Left lobe of liver (tissue), 2 donors: Measurements from ENCODE around the gene PRDM16. TPM values are rescaled to one million over a fixed set of nuclear protein-coding genes. Genes with fewer than 3 reads are reported as not detected.

Source experiments
- ATAC-seq: fragments of 200-7000 bp; cut with Tn5 transposase; one replicate; pipeline ENCODE4 v1.9.1; 2020; ENCODE audit warnings: mild to moderate bottlenecking, moderate library complexity
- DNase-seq: peaks from one replicate; pipeline ENCODE4 v3.0.0-alpha.2; 2020; ENCODE audit warnings: low spot score
- total RNA-seq: library from RNA; stranded (reverse); gene quantifications from one replicate; pipeline ENCODE4 v1.2.1, GENCODE V29; 2021
- donor health status: DM: no; HTN: no; CAD: no; lungs with moderate emphysema.
- donor health status: DM: no; HTN: yes; CAD: no.

Gene PRDM16
- total RNA-seq, 1 donor from 2014 or later = 0.43 TPM

DNA sequence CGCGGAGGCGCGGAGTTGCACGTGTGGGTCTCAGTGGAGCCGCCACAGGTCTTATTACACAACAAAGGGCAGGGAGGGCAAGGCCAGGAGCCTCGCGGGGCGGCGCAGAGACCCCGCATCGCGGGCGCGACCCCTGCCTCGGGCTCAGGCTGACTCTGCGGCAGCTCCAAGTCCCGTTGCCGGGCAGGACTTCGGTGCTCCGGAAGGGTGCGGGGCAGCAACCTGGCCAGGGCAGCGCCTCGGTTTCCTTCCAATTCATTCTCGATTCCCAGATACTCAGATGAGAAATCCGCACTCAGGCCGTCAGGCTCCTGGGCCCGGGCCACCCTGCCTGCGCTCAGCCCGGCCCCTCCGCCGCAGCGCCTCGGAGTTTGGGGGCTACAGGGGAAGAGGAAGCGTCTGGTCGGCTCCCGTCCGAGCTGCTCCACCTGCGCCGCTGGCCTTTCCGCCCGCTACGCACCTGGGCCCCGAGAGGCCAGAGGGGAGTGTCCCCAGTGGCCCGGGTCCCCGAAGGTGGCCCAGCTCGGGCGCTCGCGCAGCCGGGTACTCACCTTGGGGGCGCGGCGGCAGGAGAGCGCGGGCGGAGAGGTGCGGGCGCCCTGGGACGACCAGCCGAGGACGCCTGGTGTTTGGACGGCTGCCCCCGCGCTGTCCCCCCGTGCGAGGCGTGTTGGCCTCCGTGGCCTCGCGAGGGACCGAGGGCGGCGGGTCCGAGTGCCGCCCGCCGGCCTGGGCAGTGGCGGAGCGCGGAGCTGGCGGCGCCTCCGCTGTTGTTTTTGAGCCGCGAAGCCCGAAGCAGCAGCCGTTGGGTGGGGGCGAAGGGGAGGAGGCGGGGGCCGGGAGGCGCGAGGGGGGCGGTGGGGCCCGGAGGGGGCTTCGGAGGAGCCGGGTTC, 1.1 kb upstream of the PRDM16 start:
- ATAC-seq (no peak), DNase-seq (no peak)

DNA sequence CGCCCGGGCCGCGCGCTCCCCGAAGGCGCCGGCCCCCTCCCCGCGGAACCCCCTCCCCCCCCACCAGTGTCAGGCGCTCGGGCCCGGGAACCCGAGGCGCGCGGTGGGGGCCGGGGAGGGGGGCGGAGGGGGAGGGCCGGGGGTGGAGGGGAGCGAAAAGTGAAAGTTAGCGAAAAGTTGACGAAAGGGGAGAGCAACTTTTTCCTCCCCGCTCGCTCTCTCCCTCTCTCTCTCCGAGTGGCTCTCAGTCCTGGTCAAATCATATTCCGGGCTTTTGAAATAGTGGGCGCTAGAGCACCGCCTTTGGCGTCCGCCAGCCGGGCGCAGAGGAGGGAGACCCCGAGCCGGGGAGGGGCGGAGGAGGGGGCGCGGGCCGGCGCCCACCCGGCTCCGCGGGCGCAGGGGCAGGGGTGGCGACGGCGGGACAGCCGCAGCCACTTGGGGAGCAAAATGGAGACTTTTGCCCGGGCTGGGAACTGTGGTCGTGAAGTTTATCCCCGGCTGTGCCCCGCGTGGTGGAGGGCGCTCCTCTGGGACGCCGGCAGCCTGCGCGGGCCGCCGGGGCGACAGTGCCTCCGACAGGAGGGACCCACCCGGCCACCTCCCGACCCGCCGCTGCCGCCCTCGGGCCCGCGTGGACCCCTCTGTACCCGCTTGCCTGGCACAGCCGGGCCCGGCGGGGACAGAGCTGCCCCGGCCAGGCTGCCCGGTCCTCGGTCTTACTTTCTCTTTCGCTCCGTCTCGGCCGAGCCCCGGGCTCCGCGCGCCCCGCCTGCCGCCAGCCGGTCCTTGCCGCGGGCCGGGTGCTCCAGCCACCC, 697 bp downstream of the PRDM16 start:
- ATAC-seq (peak; percentile 69), DNase-seq (no peak)

DNA sequence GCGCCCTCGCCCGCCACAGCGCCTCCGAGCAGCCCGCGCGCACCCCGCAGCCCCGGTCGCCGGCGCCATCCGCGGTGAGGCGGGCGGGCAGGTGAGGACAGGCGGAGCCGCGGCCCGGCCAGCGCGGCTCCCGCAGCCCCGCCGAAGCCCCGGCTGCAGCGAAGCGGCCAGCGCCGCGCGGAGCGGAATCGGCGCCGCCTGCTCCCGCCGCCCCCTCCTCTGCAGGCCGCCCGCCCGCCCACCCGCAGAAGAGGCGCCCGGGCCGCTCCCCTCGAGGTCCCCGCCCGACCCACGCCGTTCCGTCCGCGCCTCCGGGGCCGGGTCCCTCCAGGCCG, 1.3 kb downstream of the PRDM16 start:
- ATAC-seq = no peak

DNA sequence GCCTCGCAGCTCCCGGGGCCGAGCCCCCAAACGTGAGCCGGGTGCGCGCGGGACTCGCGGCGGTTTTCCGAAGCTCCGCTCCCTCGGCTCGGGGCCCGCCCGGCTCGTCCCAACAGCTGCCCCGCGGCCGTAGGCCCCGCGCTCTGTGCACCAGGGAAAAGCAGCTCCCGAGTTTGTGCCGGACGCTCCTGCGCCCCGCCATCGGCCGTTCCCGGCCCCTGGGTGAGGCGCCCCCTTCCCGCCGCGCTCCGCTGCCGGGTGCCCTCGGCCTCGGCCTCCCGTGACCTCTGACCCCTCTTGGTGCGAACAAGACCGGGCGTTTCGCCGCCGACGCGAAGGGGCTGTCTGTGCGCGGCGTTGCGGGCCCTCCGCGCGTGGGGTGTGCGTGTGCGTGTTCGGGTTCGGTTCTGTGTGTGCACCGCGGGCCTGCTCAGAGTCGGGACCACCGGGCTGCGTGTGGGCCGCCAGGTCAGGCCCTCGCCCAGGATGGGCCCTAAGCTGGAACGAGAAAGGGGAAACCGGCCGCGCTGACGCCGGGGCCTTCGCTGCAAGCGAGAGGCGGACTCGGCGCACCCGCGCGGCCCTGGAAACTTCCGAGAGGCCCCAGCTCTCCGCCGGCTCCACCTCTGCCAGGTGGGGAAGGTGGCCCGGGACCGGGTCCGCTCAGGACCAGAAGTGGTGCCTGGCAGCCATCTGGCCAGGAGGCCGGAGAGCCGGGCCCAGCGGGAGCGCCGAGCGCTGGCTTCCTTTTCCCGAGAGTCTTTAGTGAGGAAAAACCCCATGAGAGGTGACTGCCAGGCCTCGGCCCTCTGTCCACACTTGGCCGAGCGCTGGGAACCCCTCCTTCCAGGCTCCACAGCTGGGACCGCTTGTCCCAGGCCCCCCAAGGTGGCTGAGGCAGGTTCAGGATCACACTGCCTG, 1.9 kb downstream of the PRDM16 start:
- DNase-seq = no peak
- ATAC-seq = no peak

More for the DNA sequence above, 1.3 kb downstream of the PRDM16 start:
- no peak for DNase-seq

DNA sequence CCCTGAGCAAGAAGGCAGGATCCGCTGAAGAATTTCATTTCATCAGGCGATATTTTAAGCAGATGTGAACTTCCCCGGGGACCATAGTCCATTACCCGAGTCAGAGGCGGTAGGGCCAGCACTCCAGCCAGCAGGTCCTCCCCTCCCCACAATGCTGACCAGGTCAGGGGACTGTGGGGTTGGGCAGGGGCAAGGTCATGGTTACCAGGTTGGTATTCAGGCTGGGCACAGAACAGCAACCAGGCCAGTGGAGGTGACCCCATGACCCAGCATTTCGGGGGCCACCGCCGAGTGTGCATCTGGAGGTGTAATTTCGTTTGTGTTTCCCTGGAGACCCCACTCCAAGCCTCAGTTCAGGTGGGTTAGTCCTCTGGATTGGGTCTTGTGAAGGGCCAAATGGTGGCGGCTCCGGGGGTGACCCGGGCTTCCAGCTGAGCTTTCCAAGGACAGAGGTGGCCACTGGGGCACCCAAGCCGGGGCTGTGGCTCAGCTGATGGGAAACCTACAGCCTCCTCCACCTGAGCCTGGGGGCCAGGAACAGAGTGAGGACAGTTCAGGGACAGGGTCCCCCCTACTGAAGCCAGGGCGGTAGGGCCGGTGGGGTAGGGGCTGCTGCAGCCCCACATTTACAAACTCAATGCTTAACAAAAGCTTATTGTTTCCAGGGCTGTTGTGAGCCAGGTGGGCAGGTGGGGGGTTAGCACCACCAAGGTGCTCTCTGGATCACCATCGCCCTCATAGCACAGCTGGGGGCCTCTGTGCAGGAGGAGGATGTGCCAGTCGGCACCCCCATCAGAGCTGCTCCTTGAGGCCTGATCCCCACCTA, 2.8 kb downstream of the PRDM16 start:
- no peak for ATAC-seq
- DNase-seq = no peak

DNA sequence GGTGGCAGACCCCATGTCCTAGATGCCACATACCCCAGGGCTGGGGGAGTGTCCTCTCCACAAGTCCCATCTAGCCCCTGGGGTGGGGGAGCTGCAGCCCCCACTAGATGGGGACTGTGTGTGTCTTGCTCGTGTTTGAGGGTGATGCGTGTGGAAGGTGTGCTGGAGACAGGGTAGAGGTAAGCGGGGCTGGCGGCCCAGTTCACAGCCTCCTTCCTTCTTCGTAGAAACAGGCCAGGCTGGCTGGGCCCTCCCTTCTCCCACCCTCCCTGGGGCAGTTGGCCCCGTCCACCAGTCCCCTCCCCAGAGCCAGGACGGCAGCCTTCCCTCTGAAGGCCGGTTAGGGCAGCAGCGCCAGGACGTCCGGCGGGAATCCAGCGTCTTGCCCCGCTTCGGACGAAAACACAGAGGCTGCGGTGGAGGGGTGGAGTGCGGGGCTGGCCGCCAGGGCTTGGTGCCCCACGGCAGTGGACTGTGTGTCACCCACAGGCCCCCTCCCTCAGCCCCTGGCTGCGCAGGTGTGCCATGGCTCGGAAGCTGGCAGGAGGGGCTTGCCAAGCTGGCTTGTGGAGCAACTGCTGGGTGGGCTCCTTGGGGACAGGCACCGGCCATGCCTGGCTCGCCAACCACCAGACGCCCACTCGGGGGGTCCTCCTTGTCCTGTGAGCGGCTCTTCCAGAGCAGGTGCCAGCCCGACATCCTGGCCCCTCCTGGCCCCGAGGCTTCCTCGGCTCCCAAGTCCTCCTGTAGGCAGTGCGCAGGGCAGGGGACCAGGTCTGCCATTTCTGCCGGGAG, 3.6 kb downstream of the PRDM16 start:
- ATAC-seq (no peak), DNase-seq (no peak)

DNA sequence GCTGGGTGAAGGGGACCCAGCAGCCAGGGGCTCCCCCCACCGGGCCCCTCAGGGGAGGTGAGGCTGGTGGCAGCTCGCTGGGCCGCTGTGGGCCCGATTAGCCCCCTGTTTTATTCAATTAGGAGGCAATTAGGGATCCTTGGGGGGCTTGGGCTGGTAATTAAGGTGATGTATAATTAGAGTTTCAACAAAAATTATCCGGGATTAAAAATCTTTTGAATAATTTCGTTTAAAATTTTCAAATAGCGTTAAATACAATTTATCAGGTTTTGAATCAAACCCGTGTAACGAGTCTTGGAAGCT, 4.1 kb downstream of the PRDM16 start:
- ATAC-seq (no peak), DNase-seq (no peak)

DNA sequence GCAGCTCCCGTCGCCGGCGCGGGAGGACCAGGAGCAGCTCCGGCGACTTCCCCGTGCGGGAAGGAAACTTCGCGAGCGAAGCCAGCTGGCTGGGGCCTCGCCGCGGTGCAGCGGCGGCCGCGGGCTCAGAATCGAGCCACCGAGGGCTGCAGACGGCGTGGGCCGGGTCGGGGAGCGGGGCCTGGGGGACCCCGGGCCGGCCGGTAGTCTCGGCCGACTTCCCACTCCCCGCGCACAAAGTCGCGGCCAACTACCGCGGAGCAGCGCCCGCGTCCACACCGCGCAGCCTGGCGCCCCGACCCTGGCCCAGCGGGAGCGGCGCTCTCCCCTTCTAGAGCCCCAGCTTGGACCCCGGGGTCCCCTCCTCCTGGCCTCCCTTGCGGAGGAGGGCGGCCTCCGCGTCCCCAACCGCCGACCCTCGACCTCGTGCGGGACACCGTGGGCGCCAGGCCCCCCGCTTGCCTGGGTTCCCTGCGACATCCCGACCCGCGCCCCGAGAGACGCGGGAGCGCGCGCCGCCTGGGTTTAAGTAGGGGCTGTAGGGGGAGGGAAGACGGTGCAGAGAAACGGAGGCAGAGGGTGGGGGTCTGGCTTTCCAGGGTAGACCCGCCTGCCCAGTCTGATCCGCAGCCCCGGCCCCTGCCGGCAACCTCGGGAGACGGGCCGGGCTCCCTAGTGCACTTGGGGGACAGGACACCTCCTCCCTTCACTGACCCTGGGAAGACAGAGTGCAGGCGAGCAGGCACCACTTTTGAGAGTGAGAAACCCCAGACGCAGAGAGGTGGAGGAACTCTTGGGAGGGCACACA, 4.7 kb downstream of the PRDM16 start:
- DNase-seq = no peak
- ATAC-seq = no peak

DNA sequence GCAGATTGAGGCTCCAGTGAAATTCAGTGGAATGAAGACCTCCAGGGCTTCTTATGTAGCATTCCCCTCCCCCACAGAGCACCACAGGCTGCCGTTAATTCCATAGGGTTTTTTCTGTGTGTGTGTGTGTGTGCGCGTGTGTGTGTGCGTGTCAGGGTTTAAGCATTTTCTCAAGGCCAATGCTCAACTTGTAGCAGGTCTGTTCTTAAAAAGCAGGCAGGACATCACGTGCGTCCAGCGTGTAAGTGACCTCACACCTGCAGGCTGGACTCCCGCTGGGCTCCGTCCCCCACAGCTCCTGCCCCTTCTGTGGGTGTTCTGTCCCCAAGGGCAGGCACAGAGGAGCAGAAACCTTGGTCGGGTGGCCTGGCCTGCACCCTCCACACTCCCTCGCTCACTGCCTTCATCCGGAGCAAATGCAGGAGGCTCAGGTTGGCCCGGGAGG, 5.3 kb downstream of the PRDM16 start:
- ATAC-seq = no peak
- DNase-seq = no peak

DNA sequence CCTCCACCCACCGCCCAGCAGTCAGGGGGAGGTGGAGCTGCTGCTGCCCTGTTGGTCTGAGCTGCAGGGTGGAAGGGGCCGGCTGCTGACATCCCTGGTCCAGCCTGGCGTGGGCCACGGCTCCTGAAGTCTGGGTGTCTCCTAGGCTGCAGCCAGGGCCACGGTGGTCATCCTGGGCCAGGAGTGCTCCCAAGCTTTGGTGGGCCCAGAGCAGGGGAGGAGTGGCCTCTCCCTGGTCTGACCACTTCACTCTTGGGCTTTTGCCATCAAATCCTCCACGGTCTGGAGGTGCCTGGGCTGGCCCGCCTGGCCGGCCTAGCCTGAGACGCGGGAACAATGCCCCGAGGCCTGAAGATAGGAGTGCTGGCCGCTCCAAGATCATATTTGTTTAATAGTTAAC, 5.8 kb downstream of the PRDM16 start:
- DNase-seq (no peak), ATAC-seq (no peak)

DNA sequence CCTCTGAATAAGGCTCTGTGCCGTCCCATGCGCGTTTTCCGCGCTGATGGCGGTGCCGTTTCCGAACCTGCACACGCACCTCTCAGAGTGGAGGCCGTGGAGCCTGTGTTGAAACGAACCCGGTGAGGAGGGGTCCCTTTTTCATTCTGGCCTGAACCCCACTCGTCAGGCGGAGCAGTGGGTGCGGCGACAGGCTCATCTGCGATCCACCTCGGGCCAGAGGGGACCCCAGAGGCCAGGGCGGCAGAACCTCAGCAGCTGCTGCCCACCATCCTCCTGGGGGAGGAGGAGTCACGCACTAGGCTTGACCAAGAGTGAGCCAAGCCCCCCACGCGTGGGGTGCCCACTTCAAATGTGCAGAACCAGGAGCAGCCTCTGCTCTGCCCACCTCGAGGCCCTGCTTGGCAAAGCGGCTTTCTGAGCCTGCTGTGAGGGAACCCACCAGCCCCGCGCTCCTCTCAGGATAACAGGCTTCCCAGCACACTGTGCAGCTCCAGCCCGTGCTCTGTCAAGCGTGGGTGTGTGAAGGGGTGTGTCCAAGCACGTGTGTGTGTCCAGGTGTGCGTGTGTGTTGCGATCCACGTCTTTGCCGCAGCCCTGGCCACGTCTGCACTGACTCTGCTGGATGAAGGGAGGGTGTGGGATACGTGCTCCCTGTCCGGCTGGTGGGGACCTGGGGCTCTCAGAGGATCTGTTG, 6.8 kb downstream of the PRDM16 start:
- DNase-seq (no peak), ATAC-seq (no peak)

DNA sequence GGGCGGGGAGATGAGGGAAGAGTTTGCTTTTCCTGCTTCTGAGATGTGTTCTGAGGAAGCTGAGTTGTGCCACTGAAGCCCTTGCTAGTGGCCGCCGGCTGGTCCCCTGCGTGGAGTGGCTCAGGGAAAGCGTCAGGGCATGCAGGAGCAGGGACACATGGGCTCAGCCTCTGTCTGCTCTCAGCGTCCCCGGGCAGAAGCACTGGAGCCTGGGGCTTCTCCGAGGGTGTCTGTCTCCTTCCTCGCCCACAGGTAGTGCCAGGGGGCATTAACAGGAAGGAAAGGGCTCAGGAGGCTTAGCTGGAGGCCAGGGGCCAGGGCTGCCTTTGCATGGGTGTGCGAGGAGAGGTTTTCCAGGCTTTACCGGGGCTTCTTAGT, 7.3 kb downstream of the PRDM16 start:
- DNase-seq (no peak), ATAC-seq (no peak)

DNA sequence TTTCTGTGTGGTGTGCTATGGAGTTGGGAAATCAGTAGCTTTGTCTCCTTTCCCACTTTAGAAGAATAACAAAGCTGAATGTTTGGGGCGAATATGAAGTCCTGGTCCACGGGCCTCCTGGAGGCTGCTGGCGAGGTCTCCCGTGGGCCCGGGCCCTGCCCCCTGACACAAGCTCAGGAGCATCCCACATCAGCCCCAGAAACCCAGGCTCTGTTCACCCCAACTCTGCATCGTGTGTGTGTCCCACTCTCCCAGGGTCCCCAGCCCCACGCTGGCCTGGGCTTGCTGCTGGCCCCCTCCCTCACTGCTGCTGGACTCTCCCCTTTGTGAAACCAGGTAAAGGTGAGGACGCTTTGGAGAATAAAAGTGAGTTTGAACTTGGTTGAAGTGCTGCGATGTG, 8.1 kb downstream of the PRDM16 start:
- ATAC-seq (no peak), DNase-seq (no peak)

DNA sequence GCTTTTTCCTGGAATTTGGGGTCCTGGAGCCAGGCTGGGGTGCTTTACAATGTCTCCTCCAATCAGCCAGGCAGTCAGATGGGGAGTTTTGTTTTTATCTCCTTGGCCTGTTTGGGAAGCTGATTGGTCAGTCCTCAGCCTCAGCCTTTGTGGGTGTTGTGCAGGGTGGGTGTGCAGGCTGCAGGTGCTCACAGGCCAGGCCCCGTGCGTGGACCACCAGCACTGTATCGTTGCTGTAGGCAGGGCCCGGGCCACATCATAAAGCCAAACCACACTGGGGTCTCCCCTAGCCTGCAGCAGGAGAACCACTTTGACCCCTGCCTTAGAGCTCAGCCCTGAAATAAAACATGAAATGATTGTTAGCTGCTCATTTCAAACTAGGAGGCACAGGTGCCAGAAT, 8.6 kb downstream of the PRDM16 start:
- ATAC-seq = no peak
- DNase-seq = no peak

DNA sequence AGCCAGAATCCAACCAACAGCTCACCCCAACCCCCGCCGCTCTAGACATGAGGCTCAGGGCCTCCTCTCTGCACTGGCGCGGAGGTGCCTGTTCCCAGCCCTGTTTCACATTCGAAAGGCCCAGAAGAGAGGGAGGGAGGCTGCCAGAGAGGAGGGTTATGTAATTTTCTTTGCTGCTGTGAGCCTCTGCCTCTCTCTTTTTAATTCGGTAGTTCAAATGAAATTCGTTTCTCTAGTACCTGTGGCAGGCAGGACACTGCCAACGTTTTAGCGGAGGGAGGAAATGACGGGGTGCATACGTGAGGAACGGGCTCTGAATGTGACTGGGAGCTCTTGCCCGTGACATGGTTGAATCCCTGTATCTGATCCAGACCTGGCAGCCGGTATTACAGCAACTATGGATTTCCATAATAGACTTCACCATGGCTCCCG, 9.4 kb downstream of the PRDM16 start:
- ATAC-seq (no peak), DNase-seq (no peak)

DNA sequence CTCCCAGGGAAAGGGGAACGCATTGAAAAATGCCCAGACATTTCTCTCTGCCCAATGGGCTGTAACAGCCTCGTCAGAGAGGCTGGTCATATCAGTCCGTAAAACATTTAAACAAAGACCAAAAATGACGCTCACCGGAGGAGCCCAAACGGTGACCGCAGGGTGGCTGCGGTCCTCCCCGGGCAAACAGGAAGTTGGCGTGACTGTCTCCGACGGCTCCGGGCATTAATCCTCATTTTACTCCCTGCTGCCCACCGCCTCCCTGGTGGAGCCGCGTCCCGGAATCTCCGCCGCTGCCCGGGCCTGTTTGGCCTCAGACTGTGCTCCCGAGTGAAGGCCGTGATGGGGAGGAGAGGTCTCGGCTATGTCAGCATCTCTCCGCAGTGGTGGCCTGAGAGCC, 9.9 kb downstream of the PRDM16 start:
- ATAC-seq (no peak), DNase-seq (no peak)

DNA sequence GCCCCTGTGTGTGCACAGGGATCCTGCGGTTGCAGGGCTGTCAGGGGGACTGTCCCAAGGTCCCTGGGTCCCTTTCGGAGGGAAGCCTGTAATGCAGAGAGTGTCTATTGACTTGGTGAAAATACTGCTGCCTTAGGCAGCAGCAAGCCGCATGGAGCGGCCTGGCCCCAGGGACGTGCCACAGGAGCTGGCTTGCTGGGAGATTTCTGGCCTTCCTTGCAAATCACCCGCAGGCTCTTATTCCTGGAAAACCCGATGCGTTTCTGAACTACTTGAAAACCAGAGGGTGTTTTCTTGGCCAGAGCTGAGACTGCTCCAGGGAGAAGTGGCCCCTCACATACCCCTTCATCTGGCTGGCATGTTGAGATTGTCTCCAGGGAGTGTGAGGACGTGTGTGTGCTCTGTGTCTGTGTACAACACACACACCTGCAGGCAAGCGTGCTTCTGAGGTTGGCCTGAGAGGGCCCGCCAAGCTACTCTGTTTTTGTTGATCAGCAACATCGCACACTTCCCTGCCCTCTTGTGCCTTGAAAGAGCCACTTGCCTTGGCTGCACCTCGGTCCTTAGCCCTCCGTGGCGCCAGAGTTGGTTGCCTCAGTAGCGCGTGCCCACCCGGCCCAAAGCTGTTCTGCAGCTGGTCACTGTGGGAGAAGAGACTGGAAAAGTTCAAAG, 10.5 kb downstream of the PRDM16 start:
- no peak for ATAC-seq
- no peak for DNase-seq
